NCI-H1930 (cell line): ENCODE measurements around the gene ARHGEF17.
"Not testable (repeated sequence)": the region's sequence is repeated elsewhere in the genome, so short reads cannot be mapped to it uniquely, and the experiment has no call there.

Source experiments
- DNase-seq, 2 experiments: peaks; one replicate each; lab custom pipeline; 2025; lab: John Stamatoyannopoulos, UW

The ARHGEF17 gene

DNA sequence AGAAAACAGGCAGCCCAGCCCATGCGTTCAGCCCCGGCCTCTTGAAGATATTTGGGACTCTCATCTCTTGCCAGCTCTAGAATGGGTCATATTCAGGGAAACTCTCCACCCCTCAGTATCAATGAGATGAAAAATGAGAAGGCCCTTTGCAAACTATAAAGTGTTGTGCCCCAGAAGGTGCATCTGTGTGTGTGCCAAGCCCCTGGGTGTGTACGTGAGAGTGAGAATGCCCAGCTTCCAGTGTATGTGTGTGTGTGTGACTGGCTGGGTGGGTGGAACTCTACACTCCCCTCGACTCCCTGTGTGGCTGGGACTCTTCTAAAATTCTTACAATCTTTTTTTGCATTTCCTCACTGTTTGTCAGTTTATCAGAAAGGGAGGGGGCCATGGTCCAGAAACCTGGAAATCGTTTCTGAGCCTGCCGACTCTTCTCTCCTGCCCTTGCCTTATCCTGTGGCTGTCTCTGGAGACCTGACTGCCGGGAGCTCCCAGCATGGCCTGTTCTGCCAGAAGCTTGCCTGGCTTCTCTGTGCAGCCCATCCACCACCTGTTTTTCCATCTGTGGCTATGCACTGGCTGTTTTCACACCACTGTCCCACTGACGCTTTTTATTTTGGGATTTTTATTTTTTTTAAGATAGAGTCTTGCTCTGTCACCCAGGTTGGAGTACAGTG is 34.7 kb upstream of the ARHGEF17 start:
- no peak for DNase-seq

GRCh38 chr11:73274191-73274590 is 33.9 kb upstream of the ARHGEF17 start:
- not testable (repeated sequence) for DNase-seq

- no peak for DNase-seq
Observed at GRCh38 chr11:73274722-73275380, 33.2 kb upstream of the ARHGEF17 start.

- no peak for DNase-seq
Observed at GRCh38 chr11:73275381-73275750, 32.7 kb upstream of the ARHGEF17 start.

GRCh38 chr11:73277467-73277866 is 30.6 kb upstream of the ARHGEF17 start:
- DNase-seq, result no peak

- DNase-seq, result no peak
Observed at GRCh38 chr11:73280626-73281025, 27.4 kb upstream of the ARHGEF17 start.

DNA sequence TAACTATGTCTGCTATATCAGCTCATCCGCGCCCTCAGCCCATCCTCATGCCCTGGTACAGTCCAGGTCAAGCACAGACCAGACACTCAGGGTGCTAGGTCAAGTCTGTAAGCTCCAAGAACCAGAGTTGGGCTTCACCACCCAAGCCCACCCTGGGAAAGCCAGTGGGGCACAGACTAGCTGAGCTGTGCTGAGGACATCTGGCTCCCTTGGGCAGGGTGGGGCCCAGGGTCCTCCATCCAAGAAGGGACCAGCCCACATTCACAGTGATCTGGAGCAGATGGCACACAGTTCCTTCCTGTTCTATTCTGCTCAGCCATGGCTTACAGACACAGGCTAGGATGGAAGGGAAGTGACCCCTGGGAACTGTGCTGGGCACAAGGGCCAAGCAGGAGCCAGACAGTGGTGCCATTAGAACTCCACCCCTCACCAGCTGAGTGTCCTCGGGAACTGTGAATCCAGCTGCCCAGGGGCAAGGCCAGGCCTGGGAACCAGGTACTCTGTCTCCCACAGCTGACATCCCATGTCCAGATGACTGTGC is 26.8 kb upstream of the ARHGEF17 start:
- no peak for DNase-seq

- no peak for DNase-seq
Observed at GRCh38 chr11:73281796-73282660, 26.0 kb upstream of the ARHGEF17 start.

DNA sequence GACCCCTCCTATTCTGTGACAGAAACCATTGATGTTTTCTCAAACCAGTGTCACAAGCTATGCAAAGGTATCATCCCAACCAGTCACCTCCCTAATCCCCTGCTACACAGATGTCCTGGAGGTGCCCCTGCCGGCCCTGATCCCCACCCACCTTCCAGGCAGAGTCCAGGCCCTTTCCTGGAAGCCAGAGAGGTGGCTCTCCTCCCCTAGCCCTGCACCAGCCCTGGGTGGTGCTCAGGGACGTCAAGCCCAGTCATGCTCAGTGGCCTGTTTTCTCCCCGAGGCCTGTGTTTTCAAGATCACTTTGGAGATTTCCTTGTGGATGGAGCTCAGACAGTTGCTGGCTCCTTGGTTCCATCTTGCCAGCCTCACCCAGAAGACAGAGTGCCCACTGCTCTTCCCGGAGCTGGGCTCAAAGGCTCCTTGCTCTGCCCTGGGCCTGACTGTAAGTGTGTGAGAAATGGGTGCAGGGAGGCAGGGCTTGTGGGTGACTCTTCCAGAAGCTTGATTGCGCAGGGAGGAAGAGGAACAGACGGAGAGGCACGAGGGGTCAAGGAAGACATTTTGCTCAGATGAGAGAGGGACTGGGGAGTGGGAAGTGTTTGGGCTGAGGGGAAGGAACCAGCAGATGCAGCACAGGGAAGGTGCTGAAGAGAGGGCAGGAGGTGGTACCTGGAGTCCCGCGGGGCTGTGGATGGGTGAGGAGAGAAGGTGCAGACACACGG is 24.6 kb upstream of the ARHGEF17 start:
- DNase-seq, result no peak

- DNase-seq, result no peak
Observed at GRCh38 chr11:73284106-73284505, 24.0 kb upstream of the ARHGEF17 start.

- DNase-seq, result no peak
Observed at GRCh38 chr11:73285721-73286120, 22.4 kb upstream of the ARHGEF17 start.

DNA sequence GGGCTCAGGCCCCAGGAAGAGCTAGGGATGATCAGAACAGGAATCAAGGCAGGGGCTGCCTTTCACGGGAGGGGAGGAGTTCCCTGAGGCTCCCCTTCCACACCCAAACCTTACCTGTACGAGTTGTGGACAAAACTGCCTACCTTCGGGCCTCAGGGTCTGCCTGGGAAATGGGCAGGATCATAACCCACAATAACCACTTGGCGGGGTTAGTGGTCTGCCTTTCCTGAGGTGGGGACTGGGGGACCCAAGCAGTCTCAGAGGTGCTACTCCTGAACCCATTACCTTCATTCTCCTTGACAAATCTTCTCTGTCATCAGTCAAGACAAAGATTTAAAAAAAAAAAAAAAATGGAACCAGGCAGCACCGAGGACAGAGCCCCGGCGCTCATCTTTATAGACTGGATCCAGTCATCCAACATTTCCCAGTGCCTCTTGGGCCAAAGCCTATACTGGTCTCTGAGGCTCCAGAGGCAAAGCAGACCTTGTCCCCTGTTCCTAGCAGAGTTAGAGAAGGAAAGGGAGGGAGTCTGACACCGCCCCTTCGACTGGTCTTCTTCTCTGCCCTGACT is 21.8 kb upstream of the ARHGEF17 start:
- DNase-seq, result no peak

GRCh38 chr11:73287400-73288101 is 20.5 kb upstream of the ARHGEF17 start:
- no peak for DNase-seq

DNA sequence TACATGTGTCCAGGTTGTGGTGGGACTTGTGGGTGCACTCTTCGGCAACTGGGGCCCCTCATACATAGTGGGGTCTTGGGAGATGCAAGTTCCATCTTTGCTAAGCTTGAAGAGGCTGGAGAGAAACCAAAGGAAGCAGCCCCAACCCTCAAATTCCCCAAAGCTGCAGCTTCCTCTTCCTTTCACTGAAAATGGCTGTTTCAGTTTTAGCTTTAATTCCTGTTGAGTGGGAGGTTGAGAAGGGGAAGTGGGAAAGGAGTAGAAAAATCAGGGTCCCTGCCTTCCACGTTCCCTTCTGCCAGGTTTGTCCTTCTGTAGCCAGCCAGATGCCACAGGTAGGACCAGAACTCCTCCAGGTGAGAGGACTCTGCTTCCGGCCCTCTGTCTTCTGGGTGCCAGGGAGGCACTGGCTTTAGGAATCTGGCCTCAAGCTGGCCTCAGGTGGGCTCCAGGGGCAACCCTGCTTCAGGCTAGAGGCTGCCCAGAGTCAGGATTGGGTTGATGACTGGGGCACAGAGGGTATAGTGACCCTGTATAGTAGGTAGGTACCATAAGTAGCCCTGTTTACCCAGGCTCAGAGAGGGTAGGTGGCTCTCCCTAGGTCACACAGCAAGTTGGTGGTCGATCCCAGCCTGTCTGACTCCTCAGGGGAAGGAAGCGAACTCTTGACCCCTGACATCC is 19.7 kb upstream of the ARHGEF17 start:
- no peak for DNase-seq

DNA sequence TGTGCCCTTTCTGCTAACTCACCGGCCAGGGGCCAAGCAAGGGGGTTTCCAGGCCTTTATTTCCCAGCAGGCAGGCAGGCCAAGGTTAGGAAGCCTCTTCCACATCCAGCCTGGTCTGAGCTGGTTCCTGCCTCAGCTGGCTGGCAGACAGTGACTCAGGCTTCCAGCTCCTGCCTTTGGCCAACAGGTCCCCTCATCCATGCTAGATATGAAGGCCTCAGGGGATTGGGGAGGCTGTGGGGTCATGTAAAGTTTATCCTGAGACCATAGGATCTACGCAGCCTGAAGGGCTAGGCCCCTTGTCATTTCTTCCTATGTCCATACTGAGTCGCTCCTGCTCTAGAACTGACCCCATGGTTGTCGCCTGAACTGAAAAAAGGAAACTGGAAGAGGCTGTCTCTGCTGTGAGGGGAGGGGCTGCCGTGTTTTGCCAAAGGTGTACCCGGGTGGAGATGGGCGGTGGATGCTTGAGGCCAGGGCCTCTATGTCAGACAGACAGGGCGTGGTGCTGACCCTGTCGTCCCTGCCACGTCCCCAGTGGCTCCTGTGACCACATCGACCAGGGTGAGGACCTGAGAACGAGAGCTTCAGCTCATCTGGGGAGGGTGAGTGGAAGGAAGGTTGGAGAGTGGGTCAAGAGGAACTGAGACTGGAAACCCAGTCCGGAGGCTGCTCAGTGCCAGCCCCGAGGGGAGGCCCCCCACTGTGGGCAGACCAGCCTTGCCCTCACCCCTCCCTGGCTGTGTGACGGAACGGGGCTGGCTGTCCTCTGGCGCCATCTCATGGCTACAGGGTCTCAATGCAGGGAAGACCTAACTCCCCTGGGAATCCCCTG is 19.0 kb upstream of the ARHGEF17 start:
- peak; percentile 25 to 35 for DNase-seq

DNA sequence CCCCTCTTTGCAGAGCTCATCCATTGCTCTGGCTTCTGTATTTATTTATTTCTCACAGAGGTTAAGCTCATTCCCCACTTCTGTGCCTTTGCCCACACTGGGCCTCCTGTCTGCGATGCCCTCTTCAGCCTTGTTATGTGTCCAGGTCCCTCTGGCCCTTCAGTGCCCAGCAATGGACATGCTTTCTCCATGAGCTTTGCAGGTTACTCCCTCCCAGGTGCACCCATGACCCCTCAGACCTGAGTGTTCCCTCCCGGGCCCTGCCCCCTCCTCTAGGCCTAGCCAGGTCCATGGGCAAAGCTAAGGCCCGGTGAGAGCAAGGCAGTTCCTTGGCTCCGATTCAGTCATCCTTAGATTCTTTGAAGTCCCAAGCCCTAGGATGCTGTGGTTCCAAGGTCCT is 17.5 kb upstream of the ARHGEF17 start:
- DNase-seq, result no peak

DNA sequence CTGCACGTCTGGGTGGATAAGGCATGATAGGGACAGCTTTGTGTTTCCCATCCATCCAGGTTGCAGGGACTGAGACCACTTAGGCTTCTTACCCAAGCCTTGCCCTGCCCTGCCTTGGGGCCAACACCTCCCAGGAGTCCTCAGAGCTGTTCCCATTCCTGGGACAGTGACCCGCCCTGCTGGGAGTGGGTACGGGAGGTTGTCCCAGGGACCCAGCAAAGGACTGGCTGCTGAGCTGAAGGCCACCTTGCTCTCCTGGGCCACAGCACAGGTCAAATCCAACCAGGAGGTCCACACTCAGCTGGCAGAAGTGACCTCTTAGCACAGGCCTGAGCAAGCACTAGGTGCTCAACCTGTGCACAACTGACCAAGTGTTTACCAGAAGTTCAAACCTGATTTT is 16.9 kb upstream of the ARHGEF17 start:
- DNase-seq, result no peak

DNA sequence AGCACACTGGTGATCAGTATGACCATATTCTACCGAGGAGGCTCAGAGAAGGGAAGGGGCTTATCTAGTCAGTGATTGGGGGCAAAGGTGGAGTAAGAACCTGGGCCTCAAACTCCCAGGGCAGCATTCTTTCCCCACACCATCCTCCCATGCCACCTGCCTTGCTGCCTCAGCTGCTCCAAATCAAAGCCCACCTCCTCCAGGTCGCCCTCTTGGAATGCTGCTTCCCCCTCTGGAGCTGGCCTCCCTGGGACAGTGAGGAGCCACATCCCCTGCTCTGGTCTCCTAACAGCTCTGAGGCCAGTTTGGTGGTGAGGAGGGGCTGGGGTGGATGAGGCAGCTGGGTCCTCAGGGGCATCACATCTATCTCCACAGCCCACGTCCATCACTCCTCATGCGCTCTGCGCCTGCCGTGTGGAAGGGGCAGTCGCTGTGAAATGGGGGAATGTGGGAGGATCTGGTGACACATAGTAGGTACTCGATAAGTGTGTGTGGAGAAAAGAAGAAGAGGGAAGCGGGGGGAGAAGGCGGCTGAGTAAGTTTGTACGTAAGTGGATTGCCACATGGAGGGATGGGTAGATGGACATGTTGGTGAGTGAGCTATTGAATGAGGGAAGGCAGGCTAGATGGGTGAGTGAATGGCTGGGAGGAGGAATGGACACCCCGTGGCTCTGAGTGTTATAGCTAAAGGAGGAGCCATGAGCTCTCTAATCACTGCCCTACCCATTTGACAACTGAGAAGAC is 16.1 kb upstream of the ARHGEF17 start:
- DNase-seq, result no peak

GRCh38 chr11:73292525-73292894 is 15.6 kb upstream of the ARHGEF17 start:
- no peak for DNase-seq
